CD4-positive, alpha-beta memory T cell (primary cell): ENCODE data around the gene GNAI1. TPM values are rescaled to one million over a fixed set of nuclear protein-coding genes. Genes with fewer than 3 reads are reported as not detected.

Experiments used
- CTCF ChIA-PET: fragments of 350-600 bp; sonication (Branson Sonifier 250); formaldehyde crosslinking; loops from one replicate; lab custom pipeline; 2021; ENCODE audit warnings: inconsistent platforms; ENCODE audit not compliant: partially characterized antibody; lab: Charles Lee
- POLR2A ChIA-PET: fragments of 350-600 bp; sonication (Branson Sonifier 250); formaldehyde crosslinking; loops from one replicate; lab custom pipeline; 2021; ENCODE audit not compliant: partially characterized antibody; lab: Charles Lee
- DNase-seq, 5 donors: peaks; one replicate each; pipeline versions ENCODE4 v3.0.0 to v3.0.0-alpha.2; 2020 to 2022; ENCODE audit warnings: mixed read lengths in 1 of 5
- H3K27ac ChIP-seq: one replicate; pipeline ENCODE4 v1.7.0; 2013; ENCODE audit warnings: low read depth, low read length
- H3K27me3 ChIP-seq: 2 replicates; pipeline ENCODE4 v1.7.0; 2013; ENCODE audit warnings: mild to moderate bottlenecking, low read length, moderate library complexity; ENCODE audit not compliant: insufficient read depth
- H3K36me3 ChIP-seq: 2 replicates; pipeline ENCODE4 v1.7.0; 2013; ENCODE audit warnings: mild to moderate bottlenecking, low read length, moderate library complexity; ENCODE audit not compliant: insufficient read depth
- H3K4me1 ChIP-seq: 2 replicates; pipeline ENCODE4 v1.7.0; 2013; ENCODE audit warnings: mild to moderate bottlenecking, low read length, moderate library complexity; ENCODE audit not compliant: insufficient read depth
- H3K4me3 ChIP-seq, 2 donors: one replicate each; pipeline ENCODE4 v1.7.0; 2013; ENCODE audit warnings: low read length in 2 of 2, mild to moderate bottlenecking in 1 of 2
- H3K9me3 ChIP-seq, 2 donors: one replicate each; pipeline ENCODE4 v1.7.0; 2013; ENCODE audit warnings: low read length in 2 of 2, control low read depth in 1 of 2; ENCODE audit not compliant: control insufficient read depth in 1 of 2
- H3K27ac Mint-ChIP-seq, 7 donors: one replicate each; pipeline ENCODE4 v1.8.0; 2020 to 2021; ENCODE audit warnings: mixed read lengths in 7 of 7, mild to moderate bottlenecking in 6 of 7, inconsistent platforms in 3 of 7, moderate library complexity in 3 of 7
- H3K27me3 Mint-ChIP-seq, 2 donors: one replicate each; pipeline ENCODE4 v1.8.0; 2020 to 2021; ENCODE audit warnings: mixed read lengths in 2 of 2
- H3K36me3 Mint-ChIP-seq, 2 donors: one replicate each; pipeline ENCODE4 v1.8.0; 2020 to 2021; ENCODE audit warnings: mixed read lengths in 2 of 2, inconsistent platforms in 1 of 2, mild to moderate bottlenecking in 1 of 2
- H3K4me1 Mint-ChIP-seq, 4 donors: one replicate each; pipeline ENCODE4 v1.8.0; 2020 to 2021; ENCODE audit warnings: mixed read lengths in 4 of 4, mild to moderate bottlenecking in 1 of 4
- H3K4me3 Mint-ChIP-seq, 8 donors: one replicate each; pipeline ENCODE4 v1.8.0; 2020 to 2021; ENCODE audit warnings: mixed read lengths in 8 of 8, mild to moderate bottlenecking in 7 of 8, moderate library complexity in 6 of 8, inconsistent platforms in 3 of 8
- H3K9me3 Mint-ChIP-seq, 8 donors: one replicate each; pipeline ENCODE4 v1.8.0; 2020 to 2021; ENCODE audit warnings: mixed read lengths in 8 of 8, mild to moderate bottlenecking in 5 of 8, inconsistent platforms in 3 of 8, moderate library complexity in 1 of 8
- intact Hi-C: fragments of 100-400 bp; cut with micrococcal nuclease; formaldehyde crosslinking; loops from one replicate; pipeline ENCODE4 v1.15.1; 2023
- polyA plus RNA-seq, 2 donors: library from polyadenylated mRNA; unstranded; fragments of 300-500 nt; fragmentation: Illumina TruSeq; gene quantifications; one replicate each; pipeline ENCODE4 v1.2.3, GENCODE V29; 2021
- total RNA-seq, 2 experiments: library from RNA; stranded (reverse); gene quantifications; one replicate each; pipeline ENCODE4 v1.2.3, GENCODE V29; 2021

The GNAI1 gene
- total and polyA plus RNA-seq, 4 experiments from 2014 or later = 0.49 to 0.78 (median 0.60) TPM; not detected in 1

- H3K36me3 ChIP-seq = no peaks in the 10 kb centered on the region
- intact Hi-C loops = no loop called here
- H3K27ac ChIP-seq = no peak overlapping the region
- H3K9me3 ChIP-seq = no peaks in the 10 kb centered on the region
- peaks cover 0 to 16% (median 5%) of the 10 kb centered on the region in 4 donors for H3K4me1 Mint-ChIP-seq
- peaks cover 0 to 21% (median 9%) of the 10 kb centered on the region in 8 donors for H3K9me3 Mint-ChIP-seq
- H3K36me3 Mint-ChIP-seq = no peaks in the 10 kb centered on the region
- ChIA-PET CTCF (no interaction called here), POLR2A (no interaction called here)
- H3K4me1 ChIP-seq = no peaks in the 10 kb centered on the region
- no peak for DNase-seq
- H3K27ac Mint-ChIP-seq = peak overlapping the region in 1 of 7 donors; percentile 10
- H3K4me3 Mint-ChIP-seq = peak overlapping the region in 5 of 8 donors; percentile 2 to 63 (median 62)
- no peak overlapping the region for H3K4me3 ChIP-seq
- H3K27me3 Mint-ChIP-seq = peaks cover 14 to 25% of the 10 kb centered on the region in 2 donors
- H3K27me3 ChIP-seq = no peaks in the 10 kb centered on the region
Measured at GRCh38 chr7:80133361-80134114, 1.1 kb upstream of the GNAI1 start.

- H3K27me3 Mint-ChIP-seq = peaks cover 16 to 27% of the 10 kb centered on the region in 2 donors
- Histone ChIP-seq H3K4me3 (no peak overlapping the region), H3K36me3 (no peaks in the 10 kb centered on the region), H3K4me1 (no peaks in the 10 kb centered on the region), H3K27me3 (no peaks in the 10 kb centered on the region), H3K9me3 (no peaks in the 10 kb centered on the region), H3K27ac (no peak overlapping the region)
- peak overlapping the region in 5 of 8 donors; percentile 2 to 63 (median 62) for H3K4me3 Mint-ChIP-seq
- H3K9me3 Mint-ChIP-seq = peaks cover 0 to 21% (median 9%) of the 10 kb centered on the region in 8 donors
- peaks cover 0 to 16% (median 5%) of the 10 kb centered on the region in 4 donors for H3K4me1 Mint-ChIP-seq
- H3K27ac Mint-ChIP-seq = peak overlapping the region in 2 of 7 donors; percentile 10 to 25
- CTCF ChIA-PET = no interaction called here
- no peaks in the 10 kb centered on the region for H3K36me3 Mint-ChIP-seq
- no peak for DNase-seq
- intact Hi-C loops = no loop called here
- POLR2A ChIA-PET = no interaction called here
Measured at GRCh38 chr7:80134115-80134535, 506 bp upstream of the GNAI1 start.

DNA sequence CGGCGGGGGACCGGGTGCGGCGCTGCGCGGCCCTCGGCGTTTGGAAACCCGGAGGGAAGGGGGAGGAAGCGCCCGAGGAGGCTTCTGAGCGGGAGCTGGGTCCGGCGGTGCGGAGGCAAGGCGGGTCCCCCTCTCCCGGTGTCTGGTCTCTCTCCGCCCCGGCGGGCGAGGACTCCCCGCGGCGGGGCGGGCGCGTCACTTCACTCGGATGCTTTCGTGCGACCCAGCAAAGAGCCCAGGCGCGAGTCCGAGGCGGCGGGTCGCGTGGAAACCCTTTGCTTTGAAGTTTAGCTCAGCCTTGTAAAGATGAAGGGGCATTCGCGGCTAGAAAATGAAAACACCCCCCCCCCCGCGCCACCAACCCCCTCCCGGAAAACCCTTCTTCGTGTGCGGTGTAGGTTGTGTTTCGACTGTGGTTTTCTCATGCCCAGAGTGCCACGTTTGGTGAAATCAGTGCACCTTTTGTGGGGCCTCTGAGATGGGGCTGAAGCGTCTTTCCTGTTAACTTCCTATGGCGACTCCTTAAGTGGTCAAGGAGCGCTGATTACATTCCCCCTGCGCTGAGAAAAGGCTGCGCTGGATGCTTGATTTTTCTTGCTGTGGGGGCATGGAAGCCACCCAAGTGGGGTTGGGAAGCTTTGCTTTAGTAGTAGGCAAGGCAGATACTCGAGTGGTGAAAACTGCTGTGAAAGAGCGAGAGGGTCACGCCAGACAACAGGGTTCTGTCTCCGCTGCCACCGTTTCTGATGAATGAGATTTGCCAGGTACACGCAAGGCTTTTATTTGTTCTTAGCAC lies 876 bp downstream of the GNAI1 start:
- Mint-ChIP-seq H3K4me1 (peaks cover 0 to 16% (median 5%) of the 10 kb centered on the region in 4 donors), H3K27me3 (peaks cover 17 to 27% of the 10 kb centered on the region in 2 donors), H3K9me3 (peaks cover 0 to 21% (median 9%) of the 10 kb centered on the region in 8 donors), H3K4me3 (peak overlapping the region; percentile 15 to 66 (median 37)), H3K36me3 (no peaks in the 10 kb centered on the region), H3K27ac (no peak overlapping the region)
- no peak overlapping the region for H3K27ac ChIP-seq
- CTCF ChIA-PET = no interaction called here
- no peaks in the 10 kb centered on the region for H3K9me3 ChIP-seq
- no peak overlapping the region for H3K4me3 ChIP-seq
- peak in 1 of 5 donors; percentile 1 for DNase-seq
- no peaks in the 10 kb centered on the region for H3K36me3 ChIP-seq
- H3K4me1 ChIP-seq = no peaks in the 10 kb centered on the region
- no peaks in the 10 kb centered on the region for H3K27me3 ChIP-seq
- POLR2A ChIA-PET = no interaction called here
- intact Hi-C loops = no loop called here

GRCh38 chr7:80136261-80137055 lies 1.8 kb downstream of the GNAI1 start:
- no peaks in the 10 kb centered on the region for H3K36me3 Mint-ChIP-seq
- H3K27ac Mint-ChIP-seq = no peak overlapping the region
- CTCF ChIA-PET = no interaction called here
- H3K9me3 Mint-ChIP-seq = peaks cover 0 to 18% (median 9%) of the 10 kb centered on the region in 8 donors
- H3K4me1 Mint-ChIP-seq = peaks cover 0 to 16% (median 5%) of the 10 kb centered on the region in 4 donors
- H3K27ac ChIP-seq = no peak overlapping the region
- H3K4me1 ChIP-seq = no peaks in the 10 kb centered on the region
- no peak overlapping the region for H3K4me3 ChIP-seq
- POLR2A ChIA-PET = no interaction called here
- no peak for DNase-seq
- peaks cover 19 to 27% of the 10 kb centered on the region in 2 donors for H3K27me3 Mint-ChIP-seq
- intact Hi-C loops = no loop called here
- no peaks in the 10 kb centered on the region for H3K9me3 ChIP-seq
- no peaks in the 10 kb centered on the region for H3K27me3 ChIP-seq
- H3K4me3 Mint-ChIP-seq = peak overlapping the region in 4 of 8 donors; percentile 20 to 64 (median 42)
- no peaks in the 10 kb centered on the region for H3K36me3 ChIP-seq

DNA sequence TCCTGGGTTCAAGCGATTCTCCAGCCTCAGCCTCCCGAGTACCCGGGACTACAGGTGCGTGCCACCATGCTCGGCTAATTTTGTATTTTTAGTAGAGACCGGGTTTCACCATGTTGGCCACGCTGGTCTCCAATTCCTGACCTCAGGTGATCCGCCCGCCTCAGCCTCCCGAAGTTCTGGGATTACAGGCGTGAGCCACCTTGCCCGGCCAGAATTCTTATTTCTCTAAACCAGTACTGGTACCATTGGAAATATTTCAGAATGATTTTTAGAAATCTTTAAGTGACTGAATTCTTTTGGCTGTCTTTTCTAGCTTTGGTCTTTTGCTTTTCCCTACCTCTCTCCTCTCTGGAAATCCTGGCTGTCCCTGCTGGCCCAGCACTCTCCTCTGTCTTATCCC lies 2.8 kb downstream of the GNAI1 start:
- H3K4me1 ChIP-seq = no peaks in the 10 kb centered on the region
- no peak overlapping the region for H3K27ac ChIP-seq
- DNase-seq = no peak
- Mint-ChIP-seq H3K4me1 (peaks cover 0 to 16% (median 5%) of the 10 kb centered on the region in 4 donors), H3K36me3 (no peaks in the 10 kb centered on the region), H3K9me3 (peaks cover 0 to 16% (median 6%) of the 10 kb centered on the region in 8 donors), H3K27ac (no peak overlapping the region), H3K27me3 (peaks cover 19 to 27% of the 10 kb centered on the region in 2 donors), H3K4me3 (peak overlapping the region in 1 of 8 donors; percentile 24)
- H3K4me3 ChIP-seq = no peak overlapping the region
- H3K36me3 ChIP-seq = no peaks in the 10 kb centered on the region
- CTCF ChIA-PET = no interaction called here
- intact Hi-C loops = no loop called here
- no peaks in the 10 kb centered on the region for H3K27me3 ChIP-seq
- POLR2A ChIA-PET = no interaction called here
- no peaks in the 10 kb centered on the region for H3K9me3 ChIP-seq

DNA sequence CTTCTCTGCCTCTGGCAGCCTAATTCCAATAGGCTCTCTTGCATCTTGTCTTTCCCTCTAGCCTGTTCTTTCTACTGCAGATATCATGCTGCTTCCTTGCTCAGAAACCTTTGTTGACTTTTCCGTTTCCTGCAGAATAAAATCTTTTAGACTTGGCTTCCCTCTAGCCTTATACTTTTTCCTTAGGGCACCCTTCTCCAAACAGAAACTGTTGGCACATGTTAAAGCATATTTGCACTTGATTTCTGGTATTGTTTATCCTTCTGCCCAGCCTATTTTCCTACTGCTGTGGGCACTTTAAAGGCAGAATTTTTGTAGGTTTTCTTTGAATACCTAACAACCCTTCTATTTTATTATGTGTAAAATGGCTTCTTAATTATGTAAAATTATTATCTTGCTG lies 4.6 kb downstream of the GNAI1 start:
- H3K4me1 Mint-ChIP-seq = peaks cover 0 to 12% (median 5%) of the 10 kb centered on the region in 4 donors
- no peaks in the 10 kb centered on the region for H3K36me3 ChIP-seq
- H3K4me3 ChIP-seq = no peak overlapping the region
- peaks cover 0 to 13% (median 4%) of the 10 kb centered on the region in 8 donors for H3K9me3 Mint-ChIP-seq
- no peaks in the 10 kb centered on the region for H3K36me3 Mint-ChIP-seq
- ChIA-PET POLR2A (no interaction called here), CTCF (no interaction called here)
- H3K9me3 ChIP-seq = no peaks in the 10 kb centered on the region
- intact Hi-C loops = no loop called here
- no peak for DNase-seq
- no peak overlapping the region for H3K4me3 Mint-ChIP-seq
- no peak overlapping the region for H3K27ac ChIP-seq
- no peaks in the 10 kb centered on the region for H3K27me3 ChIP-seq
- peaks cover 12 to 20% of the 10 kb centered on the region in 2 donors for H3K27me3 Mint-ChIP-seq
- H3K4me1 ChIP-seq = no peaks in the 10 kb centered on the region
- no peak overlapping the region for H3K27ac Mint-ChIP-seq
